Measurements from ENCODE around the gene CTSD.

CTSD gene

DNA sequence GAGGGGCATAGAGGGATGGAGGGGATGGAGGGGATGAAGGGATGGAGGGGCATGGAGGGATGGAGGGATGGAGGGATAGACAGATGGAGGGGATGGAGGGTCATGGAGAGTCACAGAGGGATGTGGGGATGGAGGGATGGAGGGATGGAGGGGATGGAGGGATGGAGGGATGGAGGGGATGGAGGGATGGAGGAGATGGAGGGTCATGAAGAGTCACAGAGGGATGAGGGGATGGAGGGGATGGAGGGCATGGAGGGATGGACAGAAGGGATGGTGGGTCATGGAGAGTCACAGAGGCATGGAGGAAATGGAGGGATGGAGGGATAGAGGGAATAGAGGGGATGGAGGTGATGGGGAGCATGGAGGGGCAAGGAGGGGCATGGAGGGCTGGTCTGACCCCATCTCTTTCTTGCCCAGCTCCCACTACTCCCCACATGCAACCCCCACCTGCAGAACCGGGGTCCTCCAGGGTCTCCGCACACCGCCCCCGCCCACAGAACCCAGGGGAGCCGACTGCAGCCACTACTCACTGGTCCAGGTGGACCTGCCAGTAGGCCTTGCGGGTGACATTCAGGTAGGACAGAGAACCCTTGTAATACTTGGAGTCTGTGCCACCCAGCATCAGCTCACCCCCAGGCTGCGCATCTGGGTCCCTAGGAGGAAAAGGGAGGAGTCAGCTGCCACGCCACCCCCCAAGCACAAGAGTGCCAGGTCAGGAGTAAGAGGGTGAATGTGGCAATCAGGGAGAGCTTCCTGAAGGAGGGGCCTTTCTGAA is 9.2 kb downstream of the CTSD start:
- no peak for DNase-seq

DNA sequence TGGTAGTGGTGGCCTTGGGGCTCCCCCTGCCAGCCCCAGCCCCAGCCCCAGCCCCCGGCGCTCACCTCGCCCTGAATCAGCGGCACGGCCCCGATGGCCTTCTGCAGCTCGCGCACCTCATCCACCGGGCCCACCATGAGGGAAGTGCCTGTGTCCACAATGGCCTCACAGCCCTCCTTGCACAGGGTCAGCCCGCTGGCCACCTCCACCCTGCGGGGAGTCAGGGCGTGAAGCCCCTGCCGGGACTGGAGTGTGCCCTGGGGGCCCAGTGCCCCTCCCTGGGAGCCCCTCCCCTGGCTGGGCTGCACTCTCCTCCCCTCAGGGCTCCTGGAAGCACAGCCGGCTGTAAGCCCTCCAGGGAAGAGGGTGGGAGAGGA is 9.8 kb downstream of the CTSD start:
- no peak for DNase-seq

DNA sequence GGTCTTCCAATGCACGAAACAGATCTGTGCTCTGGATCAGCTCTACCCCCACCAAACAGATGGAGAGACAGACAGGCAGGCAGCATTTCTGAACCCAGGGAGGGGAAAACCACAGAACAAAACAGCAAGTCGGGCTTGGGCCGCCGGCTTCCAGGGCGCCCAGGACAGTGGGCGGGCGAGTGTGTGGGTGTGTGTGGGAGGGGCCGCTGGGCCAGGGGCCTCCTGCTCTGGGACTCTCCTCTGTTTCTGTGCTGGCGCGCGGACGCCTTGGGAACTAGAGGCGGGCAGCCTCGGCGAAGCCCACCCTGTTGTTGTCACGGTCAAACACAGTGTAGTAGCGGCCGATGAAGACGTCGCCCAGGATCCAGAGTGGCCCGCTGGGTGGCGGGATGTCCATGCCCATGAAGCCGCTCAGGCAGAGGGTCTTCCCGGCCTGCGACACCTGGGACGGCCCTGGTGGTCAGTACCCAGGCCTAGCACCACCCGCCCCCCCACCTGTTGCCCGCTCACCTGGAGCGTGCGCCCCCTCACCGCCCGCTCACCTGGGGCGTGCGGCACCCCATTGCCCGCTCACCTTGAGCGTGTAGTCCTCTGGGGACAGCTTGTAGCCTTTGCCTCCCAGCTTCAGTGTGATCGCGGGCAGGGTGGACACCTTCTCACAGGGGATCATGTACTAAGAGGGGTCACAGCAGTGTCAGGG is 10.3 kb downstream of the CTSD start:
- no peak for DNase-seq

DNA sequence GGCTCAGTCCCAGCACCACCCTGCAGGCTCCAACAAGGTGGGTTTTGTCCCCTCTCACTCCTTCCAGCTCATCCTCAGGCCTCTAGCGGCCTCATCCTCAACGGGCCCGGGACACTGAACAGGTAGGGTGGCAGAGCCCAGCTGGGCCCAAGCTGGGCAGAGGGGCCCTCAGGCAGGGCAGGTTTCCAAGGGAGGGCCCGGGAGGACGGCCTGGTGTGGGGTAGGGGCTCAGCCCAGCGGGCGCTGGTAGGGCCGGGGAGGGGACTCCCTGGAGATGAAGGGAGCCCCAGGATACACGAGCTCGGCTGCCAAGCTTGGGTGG is 10.9 kb downstream of the CTSD start:
- DNase-seq = no peak

DNA sequence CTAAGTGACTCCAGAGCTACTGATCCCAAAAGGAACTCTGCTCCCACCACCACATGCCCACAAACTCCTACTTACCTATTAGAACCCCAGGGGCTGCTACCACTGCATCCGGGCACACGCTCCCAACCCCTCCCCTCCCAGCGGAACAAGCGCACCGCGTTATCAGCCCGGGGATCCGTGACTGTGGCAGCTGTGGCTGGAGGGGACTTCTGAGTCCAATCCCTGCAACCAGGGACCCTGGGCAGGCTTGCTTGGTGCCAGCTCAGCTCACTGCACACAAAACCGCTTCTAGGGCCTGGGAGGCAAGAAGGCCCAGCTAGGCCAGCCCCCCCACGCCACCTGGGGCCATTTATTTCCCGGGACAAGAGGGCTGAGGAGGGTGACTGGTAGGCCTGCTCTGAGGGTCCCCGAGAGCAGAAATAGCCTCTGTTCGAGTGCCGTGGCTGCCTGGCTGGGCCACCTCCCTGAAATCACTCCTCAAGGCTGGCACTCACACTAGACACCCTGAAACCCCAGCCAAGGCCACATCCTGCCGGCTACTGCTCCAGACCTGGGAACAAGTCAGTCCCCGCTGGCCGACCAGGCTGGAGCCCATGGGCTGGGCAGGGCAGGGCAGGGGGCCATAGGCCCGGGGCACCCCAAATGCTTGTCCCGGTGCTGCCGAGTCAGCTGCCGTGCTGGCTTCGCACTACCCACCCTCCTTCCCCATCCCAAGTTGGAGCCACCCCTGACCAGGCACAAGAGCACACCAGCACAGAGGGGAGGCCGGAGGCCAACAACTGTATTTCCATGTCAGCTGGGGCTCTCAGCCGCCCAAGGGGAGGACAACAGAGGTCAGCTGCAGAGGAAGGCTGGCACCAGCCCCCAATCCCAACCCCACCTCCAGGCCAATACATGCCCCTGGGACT is 11.5 kb downstream of the CTSD start:
- DNase-seq = no peak

DNA sequence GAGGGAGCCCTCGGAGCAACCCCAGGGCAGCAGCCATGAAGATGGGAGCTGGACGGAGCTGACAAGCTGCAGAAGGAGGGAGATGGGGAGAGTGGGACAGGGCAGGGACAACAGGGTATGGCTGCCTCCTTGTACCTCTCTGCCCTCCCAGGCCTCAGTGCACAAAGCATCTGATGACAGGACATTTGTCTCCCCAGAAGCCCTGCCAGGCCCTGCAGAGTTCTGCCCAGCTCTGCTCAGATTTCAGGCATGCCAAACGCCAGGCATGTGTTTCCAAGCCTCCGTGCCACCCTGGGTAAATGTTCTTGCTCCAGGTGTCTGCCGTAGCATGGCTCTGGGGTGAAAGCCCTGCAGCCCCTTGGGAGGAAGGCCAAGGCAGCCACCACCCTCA is 12.2 kb downstream of the CTSD start:
- no peak for DNase-seq

DNA sequence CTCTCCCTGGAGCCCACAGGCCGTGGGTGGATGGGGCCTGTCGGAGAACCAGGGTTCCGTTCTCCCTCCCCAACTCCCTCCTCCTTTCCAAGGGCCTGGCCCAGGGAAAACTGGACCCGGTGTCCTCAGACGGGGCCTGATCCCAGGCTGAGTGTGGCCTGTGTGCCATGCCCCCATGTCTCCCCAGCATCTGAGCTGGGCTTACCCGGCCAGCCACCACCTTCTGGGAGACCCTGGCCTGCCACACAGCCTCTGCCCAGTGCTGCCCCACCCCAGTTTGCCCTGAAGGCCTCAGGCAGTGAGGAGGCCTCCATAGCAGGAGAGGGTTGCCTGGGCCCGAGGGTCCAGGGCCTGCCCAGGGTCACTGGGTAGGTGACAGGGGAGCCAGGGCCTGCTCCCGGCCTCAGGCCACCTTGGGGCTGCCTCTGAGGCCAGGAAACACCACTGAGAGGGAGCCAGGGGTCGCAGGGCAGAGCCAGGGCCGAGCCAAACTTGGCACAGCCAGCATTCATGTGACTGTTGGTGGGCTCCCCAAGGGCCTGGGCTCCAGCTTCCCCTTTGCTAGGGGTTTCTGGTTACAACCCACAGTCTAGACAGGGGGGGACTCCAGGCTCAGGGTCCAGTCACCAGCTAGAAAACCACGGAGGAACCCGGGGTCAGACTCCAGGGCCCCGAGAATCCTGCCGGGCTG is 12.7 kb downstream of the CTSD start:
- no peak for DNase-seq

DNA sequence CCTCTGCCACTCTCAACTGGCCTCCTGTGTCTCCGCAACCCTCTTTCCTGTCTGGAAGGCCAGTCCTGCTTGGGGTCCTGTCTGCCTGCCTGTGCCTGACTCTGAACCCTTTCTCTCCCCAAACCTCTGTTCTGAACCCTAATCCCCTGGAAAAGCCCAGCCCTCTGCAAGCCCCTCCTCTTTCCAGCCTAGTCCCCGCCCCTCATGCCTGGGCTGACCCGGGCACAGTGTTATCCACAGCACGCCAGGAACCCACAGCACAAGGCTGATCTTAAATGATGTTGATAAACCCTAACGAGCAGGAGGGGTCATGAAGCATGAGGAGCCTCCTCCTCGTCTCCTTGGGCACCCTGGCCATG is 13.3 kb downstream of the CTSD start, which contains the start of gene IFITM10:
Gene IFITM10, minus strand, starts transcription at position 115 of the 359 bp plus-strand sequence. CDS start 153 bp downstream, outside the sequence.
- no peak for DNase-seq

DNA sequence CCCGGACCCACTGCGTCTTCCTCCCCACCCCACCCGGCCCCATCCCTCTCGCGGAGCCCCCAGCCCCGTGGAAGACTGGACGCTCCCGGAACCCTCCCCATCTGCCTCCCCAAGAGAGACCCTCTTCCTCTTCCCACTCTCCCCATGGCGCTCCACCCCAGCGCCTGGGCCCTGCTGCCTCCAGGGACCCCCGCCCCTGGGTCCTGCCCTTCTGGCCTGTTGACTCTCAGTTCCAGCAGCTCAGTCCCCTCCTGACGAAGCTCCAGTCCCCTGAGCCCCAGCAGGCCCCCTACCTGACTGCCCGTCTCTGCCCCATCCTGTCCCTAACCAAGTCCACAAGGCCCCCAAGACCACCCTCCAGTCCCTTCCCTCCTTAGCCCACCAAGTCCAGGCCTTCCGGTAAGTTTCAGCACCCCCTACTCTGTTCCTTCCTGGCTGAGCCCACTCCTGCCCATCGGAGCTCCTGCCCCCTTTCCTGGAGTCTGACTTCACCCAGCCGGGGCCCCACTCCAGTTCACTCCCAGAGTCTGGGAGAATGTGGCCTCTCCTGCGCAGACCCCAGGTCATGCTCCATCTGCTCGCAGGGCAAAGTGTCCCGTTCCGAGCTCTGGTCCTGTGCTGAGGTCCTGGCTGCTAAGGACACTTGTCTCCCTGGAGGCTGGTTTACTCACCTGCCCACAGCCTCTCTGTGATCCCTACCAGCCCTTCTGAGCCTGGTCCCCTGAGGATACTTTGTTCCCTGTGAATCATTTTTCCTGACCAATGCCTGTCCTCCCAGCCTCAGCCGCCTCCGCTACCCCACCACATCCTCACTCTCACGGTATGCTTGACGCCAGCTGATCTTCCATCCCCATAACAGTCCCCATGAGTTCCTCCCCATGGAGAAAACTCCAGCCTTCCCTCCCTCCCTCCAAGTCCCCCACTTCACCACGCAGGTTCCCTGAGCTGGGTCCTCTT is 14.1 kb downstream of the CTSD start:
- no peak for DNase-seq

DNA sequence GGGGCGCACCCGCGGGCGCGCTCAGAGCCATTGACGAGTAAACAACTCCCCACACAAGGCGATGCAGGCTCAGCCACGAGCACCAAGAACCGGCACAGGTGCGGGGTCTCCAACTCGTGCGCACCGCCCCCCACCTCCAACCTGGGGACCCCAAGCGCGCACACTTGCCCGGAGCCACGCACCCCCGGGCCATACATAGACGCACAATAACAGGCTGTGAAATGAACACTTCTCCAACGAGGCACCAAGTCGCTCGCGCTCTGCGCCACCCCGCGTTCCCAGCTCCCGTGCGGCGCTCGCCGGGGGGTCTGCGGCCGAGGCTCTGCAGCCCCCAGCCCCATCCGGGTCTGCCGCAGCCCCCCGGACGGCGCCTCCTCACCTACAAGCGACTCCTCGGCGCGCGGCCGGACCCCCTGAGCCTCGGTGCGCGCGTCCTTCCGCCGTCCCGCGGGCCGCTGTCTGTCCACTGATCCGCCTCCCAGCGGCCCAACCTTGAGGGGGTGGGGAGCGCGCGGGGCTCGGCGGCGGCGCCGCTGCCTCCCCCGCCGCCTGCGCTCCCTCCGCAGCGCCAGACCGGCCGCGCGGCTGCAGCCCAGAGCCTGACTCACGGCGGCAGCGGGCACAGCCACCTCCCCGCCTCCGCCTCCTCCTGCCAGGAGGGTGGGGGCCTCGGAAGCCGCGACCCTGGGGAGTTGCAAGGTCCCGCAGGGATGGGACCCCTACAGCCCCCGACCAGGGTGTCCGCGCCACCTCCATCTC is 14.9 kb downstream of the CTSD start:
- no peak for DNase-seq

DNA sequence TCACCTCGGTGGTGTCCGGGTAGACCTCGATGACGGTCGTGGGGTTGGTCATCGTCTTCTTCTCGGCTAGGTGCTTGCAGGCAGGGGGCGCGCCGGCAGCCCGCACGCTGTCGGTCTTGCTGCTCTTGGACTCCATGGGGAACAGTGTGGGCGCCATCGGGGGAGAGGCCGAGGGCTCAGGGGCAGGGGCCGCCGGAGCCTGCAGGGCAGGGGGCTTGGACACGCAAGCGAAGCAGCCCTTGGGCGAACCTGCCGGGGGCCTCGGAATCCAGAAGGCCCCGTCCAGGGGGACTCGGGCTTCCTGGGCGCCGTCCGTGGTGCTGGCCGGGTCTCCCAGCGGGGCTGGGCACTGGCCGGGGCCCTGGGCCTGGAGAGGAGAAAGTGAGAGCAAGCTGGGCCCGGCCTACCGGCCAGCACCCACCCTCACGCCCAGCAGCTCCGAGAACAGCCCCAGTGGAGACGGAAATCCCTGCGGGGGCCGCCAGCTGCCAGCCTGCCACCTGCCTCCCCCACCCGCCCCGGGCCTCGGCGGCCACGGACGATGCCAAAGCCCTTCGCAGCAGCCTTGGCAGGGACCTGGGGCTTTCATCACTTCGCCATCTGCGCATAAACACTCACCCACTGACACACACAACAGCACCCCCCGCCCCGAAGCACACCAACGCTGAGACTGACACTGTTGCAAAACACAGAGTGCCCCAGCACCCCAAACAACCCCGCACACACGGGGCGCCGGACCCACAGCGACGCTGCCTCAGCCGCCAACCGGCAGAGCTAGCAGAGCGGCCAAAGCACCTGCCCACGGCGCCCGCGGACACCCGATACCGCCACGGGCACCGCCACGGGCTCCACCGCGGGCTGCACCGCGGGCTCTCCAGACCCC is 15.7 kb downstream of the CTSD start:
- no peak for DNase-seq

DNA sequence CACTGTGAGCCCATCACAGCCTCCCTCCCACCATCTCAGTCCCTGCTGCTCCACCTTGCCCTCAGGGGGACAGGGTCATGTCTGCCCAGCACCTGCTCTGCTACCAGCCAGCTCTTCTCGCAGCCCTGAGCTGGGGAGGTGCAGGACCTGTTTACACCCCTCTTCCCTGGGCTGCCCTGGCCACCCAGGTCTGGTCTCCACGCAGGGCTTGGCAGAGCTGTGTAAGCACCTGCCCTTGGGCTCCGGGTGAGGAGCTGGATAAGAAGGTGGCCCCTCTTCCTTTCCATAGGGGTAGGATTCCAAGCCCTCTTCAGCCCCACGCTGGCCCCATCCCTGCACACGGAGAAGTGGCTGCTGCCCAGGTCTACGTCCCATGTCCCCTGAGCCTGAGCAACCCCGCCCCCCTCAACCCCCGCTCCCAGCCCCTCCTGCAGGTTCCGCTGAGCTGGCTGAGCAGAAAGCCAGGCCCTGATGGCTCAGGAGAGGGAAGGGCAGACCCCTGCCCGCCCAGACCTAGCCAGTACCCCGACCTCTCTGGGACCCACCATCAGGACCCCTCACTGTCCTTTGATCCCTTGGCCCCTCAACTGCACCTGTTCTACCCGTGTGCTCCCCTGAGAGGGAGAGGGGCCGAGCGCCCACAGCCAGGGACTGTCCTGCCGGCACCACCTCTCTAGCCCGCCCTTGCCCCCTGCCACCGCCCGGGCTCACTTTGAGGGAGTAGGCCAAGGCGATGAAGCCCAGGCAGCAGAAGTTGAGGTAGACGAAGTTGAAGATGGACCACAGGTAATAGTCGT is 16.6 kb downstream of the CTSD start:
- DNase-seq = no peak

DNA sequence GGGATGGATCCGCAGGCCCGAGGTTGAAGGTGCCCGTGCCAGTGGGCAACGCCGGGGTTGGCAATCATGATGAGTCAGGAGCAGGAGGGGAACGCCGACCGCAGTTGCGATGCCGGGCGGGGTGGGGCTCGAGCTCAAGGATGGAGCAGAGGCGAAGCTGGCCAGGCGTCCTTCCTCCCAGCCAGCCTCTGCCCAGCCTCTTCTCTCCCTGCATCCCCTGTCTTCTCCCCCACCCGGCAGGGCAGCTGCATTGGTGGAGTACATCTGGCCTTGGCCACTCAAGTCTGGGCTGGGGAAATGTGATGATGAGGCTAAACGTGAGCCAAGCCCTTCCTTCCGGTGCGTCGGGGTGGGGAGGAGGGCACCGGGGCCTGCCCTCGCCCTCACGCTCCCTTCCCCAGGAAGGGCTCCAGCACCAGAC is 17.2 kb downstream of the CTSD start:
- no peak for DNase-seq

DNA sequence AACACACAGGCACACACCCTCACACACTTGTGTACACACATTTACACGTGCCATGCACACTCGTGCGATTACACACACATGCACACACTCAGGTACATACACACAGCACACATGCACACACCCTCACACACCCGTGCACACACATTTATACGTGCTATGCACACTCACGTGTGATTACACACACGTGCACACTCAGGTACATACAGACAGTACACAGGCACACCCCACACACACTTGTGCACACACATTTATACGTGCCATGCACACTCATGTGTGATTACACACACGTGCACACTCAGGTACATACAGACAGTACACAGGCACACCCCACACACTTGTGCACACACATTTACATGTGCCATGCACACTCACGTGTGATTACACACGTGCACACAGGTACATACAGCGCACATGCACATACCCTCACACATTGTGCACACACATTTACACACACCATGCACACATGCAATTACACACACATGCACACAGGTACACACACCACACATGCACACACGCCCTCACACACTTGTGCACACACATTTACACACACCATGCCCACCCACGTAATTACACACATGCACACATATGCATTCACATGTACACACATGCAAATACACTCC is 17.9 kb downstream of the CTSD start:
- DNase-seq = no peak

DNA sequence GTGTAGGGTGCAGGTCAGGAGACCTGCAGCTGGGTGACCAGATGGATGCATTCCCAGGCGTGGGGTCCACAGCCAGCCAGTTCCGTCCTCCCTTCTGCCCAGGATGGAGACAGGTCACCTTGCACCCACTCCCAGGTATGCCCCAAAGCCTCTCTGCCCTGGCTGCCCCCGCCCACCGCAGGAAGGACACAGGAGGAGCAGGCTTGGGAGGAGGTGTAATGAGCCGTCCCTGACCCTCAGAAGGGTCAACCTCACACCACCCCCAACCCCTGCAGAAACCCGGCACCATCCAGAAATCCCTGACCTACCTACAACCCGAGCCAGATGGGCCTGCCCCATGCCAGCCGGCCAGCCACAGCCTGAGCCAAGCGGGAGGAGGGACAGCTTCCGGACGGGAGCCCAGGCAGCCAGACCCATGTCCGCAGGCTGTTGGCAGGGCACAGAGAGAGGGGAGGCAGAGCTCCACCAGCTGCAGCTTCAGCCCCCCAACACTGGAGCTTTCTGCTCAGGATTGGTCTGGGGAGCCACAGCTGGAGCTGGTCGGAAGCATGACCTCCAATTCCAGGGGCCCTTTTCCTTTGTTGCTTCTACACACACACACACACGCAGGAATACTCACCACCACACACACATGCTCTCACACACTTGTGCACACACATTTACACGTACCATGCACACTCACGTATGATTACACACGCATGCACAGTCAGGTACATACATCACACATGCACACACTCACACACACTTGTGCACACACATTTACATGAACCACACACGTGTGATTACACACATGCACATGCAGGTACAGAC is 18.6 kb downstream of the CTSD start:
- DNase-seq = no peak

DNA sequence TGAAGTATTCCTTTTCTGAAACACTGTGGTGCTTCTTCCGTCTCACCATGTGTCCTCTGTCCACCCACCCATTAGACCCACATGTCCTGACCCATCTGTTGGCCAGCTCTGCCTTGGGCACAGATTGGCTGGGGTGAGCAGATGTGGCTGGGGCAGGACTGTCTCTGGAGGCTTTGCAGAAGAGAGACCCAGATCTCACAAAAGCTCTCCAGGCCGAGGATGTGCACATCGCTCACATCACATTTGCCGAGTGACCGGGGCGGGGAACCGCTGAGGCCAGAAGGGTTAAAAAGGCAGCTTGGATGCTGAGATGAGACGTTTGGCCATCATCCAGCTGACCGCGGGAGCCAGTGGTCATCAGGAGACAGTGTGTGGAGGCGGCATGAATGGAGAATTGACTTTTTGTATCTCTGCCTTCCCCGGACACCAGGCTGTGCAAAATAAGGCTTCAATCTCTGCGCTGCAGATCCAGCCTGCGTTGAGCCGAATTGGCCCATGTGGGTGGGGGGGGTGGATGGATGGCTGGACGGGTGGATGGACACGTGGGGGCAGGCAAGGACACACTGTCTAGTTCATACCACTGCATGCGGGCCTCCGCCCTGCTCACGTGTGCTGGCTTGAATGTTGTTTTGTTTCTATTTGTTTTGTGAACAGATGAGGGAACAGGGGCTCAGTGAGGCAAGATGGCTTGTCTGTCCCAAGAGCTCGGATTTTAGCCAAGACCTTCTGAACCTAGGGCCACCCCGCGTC is 19.4 kb downstream of the CTSD start:
- no peak for DNase-seq

DNA sequence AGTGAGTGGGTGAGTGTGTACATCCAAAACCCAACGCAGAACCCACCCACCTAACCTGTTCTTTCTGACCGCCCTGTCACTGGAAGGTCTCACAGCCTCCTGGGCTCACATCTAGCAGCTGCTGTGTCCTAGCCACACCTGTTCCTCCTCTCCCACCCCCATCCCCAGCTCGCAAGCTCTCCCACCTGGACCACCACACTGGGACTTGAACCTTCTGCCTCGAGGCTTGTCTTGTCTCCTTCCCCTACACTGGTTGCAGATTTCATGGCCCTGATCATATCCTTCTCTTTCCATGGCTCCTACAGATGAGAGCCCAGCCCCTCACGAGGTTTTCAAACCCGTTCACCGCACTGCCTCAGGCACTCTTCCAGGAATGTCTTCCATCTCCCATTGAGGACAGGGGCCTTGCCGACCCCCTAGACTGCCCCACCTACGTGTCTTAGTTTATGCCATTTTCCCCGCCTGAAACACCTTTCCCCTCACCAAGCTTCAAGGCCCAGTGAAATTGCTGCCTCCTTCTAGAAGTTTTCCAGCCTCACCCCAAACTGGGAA is 20.1 kb downstream of the CTSD start:
- DNase-seq = no peak

Measured in Kasumi-1 (cell line).